HEK293T (cell line): ENCODE data around the gene FOXL1.

Source experiments
- ARNT ChIP-seq: fragments of 450-650 bp; IDR thresholded peaks from 2 replicates; pipeline ENCODE4 v1.6.1; 2017; ENCODE audit warnings: mild to moderate bottlenecking
- ELF4 ChIP-seq: fragments of 450-650 bp; IDR thresholded peaks from 2 replicates; pipeline ENCODE4 v1.6.1; 2017; ENCODE audit warnings: antibody characterized with exemption
- FOXA1 ChIP-seq: fragments of 450-650 bp; IDR thresholded peaks from 2 replicates; pipeline ENCODE4 v1.6.1; 2016; ENCODE audit warnings: mild to moderate bottlenecking
- FOXK2 ChIP-seq: fragments of 450-650 bp; IDR thresholded peaks from 2 replicates; pipeline ENCODE4 v1.6.1; 2016; ENCODE audit warnings: mild to moderate bottlenecking
- FOXM1 ChIP-seq: fragments of 450-650 bp; IDR thresholded peaks from 2 replicates; pipeline ENCODE4 v1.6.1; 2017; ENCODE audit warnings: mild to moderate bottlenecking, borderline replicate concordance
- LEF1 ChIP-seq: fragments of 450-650 bp; IDR thresholded peaks from 2 replicates; pipeline ENCODE4 v1.6.1; 2017; ENCODE audit warnings: mild to moderate bottlenecking, borderline replicate concordance
- SP1 ChIP-seq: fragments of 450-650 bp; IDR thresholded peaks from 2 replicates; pipeline ENCODE4 v1.6.1; 2017
- SUZ12 ChIP-seq: fragments of 450-650 bp; IDR thresholded peaks from 2 replicates; pipeline ENCODE4 v1.6.1; 2016; ENCODE audit warnings: mild to moderate bottlenecking
- TARDBP ChIP-seq: fragments of 450-650 bp; IDR thresholded peaks from 2 replicates; pipeline ENCODE4 v1.6.1; 2016
- ZNF384 ChIP-seq: fragments of 450-650 bp; IDR thresholded peaks from 2 replicates; pipeline ENCODE4 v1.6.1; 2016
- TF ChIP-seq, protein P1 (sequence below): fragments of 450-650 bp; IDR thresholded peaks from 2 replicates; pipeline ENCODE4 v1.6.1; 2016

DNA sequence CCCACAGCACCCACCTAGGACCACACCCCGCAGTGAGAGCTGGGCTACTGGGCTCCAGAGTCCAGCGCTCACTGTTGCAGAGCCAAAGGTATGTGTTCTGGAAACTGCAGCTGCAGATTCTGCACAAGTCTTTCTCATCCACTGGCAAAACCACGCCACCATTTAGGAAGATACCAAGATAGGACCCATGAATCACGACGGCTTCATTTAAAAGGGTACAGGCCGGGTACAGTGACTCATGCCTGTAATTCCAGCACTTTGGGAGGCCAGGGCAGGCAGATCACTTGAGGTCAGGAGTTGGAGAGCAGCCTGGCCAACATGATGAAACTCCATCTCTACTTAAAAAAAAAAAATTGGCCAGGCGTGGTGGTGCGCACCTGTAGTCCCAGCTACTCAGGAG lies 49.2 kb upstream of the FOXL1 start:
- TF ChIP-seq SUZ12 (no peak), FOXA1 (no peak), TARDBP (no peak), SP1 (no peak), ZNF384 (no peak), FOXM1 (no peak), ELF4 (no peak), LEF1 (no peak), FOXK2 (no peak), ARNT (no peak)
- TF ChIP-seq, protein P1, sequence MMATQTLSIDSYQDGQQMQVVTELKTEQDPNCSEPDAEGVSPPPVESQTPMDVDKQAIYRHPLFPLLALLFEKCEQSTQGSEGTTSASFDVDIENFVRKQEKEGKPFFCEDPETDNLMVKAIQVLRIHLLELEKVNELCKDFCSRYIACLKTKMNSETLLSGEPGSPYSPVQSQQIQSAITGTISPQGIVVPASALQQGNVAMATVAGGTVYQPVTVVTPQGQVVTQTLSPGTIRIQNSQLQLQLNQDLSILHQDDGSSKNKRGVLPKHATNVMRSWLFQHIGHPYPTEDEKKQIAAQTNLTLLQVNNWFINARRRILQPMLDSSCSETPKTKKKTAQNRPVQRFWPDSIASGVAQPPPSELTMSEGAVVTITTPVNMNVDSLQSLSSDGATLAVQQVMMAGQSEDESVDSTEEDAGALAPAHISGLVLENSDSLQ: no peak
